GM19328 (cell line): ENCODE data around the gene TGFBR2.
A peak's percentile ranks its signal among the peaks of the same experiment; 100 is the strongest.
"Not testable (repeated sequence)": the region's sequence is repeated elsewhere in the genome, so short reads cannot be mapped to it uniquely, and the experiment has no call there.

Experiments used
- ATAC-seq: cut with Tn5 transposase; IDR thresholded peaks from one replicate; pipeline ENCODE4 v1.9.1; 2021; ENCODE audit warnings: mild to moderate bottlenecking, moderate library complexity; ENCODE audit not compliant: unreplicated experiment

The TGFBR2 gene

DNA sequence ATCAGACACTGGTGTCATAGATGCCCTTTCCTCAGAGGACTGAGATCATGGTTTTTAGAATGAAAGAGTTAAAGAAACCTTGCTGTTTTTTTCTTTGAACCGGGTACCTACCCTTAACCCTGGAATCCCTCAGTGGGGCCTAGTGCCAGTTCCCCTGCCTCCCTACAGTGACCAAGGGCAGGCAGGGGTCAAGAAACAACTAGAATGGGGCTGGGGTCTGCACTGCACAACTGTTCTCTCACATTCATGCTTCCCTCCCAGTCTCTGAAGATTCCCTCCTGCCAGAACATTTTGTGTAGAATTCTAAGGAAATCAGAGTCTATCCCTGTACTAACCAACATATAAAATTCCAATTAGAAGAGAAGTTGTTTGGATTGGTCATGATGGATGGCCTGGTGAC lies 47.9 kb downstream of the TGFBR2 start:
- no peak for ATAC-seq

DNA sequence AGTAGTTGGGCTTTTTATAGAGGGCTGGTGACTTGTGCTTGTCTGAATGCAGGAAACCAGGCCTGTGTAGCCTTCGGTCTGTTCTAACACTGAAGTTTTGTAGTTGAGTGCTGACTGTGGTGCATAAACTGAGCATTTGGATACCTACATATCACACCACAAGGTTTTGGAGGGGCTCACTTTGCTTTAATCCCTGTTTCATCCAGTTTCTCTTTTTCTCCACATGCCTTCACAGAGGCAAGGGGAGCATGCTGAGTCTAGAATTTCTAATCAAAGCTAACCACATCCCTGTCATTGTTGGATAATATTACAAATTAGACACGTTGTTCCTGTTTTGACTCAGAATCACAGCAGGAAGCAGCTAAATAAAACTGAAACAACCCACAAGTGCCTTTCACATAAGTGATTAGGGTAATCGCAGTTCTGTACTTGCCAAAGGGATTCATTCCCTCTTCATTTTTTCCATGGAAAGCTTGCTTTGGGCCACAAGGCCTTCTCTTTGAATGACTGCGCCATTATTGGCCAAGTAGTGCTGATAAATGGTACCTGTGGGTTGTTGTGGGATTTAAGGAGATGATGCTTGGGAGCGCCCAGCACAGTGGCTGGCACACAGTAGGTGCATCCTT lies 48.9 kb downstream of the TGFBR2 start:
- ATAC-seq: no peak

DNA sequence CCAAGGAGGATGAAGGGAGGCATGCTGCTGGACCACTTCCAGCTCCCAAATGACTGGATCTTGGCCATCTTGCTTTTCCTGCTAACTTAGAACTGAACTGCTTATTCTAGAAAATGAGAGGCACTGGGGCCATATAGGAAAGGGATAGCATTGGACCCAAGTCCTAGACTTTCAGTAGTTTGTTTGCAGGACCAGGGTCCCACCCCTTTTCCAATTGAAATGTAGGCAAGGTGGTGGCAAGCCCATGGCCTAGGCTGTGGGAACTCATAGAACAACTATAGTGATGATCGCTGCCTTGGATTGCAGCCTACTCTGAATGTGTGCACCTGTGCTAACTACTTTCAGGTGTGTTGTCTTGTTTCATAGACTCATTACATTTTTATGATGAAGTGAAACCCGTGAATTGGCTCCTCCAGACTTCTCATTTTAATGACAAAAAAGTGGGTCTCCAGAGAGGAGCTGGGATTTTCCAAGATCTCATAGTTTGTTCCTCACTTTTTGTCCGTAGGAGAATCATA lies 50.3 kb downstream of the TGFBR2 start:
- ATAC-seq: no peak

DNA sequence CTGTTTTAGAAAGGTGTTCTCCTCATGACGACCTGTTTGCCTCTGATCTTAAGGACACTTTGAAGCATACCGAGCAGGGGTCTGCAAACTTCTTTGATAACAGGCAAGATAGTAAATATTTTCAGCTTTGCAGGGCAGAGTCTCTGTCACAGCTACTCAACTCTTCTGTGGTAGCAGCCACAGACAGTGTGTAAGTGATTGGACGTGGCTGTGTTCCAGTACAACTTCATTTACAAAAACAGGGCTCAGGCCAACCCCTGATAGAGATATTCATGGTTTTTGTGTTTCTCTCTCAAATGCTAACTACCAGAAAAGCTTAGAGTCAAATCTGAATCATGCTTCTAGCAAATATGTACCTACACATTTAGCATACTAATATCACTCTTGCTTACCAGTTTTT lies 51.5 kb downstream of the TGFBR2 start:
- peak; percentile 1 for ATAC-seq

DNA sequence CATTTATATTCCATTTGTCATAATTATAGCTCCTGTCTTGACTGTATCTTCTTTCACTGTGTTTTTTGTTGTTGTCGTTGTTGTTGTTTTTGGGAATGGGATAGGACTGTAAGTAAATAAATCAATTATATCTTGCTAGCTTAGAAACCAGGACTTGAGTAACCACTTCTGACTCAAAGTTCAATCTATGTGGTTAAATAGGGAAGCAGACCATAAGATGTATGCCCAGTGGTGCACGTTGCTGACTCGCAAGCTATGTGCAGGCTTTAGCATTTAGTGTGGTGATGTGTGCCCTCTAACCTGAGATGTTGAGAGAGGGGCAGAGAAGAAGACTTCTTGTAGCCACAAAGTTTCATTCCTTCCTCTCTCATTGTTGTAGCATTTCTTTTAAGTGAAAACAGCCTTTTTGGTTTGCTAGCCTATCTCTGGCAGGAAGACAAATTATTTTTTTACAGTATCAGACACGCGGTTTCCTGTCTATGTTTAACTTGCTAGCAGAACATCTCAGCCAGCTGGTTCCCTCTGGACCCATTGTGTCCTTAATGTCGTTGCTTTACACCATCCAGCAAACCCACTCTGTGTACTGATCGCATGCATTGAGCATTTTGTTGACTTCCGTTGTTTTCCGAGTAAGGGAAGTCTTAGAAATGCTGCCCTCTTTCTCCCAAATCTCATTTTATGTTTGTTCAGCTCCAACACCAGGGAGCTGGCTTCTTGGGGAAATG lies 52.1 kb downstream of the TGFBR2 start:
- ATAC-seq: peak; percentile 78

DNA sequence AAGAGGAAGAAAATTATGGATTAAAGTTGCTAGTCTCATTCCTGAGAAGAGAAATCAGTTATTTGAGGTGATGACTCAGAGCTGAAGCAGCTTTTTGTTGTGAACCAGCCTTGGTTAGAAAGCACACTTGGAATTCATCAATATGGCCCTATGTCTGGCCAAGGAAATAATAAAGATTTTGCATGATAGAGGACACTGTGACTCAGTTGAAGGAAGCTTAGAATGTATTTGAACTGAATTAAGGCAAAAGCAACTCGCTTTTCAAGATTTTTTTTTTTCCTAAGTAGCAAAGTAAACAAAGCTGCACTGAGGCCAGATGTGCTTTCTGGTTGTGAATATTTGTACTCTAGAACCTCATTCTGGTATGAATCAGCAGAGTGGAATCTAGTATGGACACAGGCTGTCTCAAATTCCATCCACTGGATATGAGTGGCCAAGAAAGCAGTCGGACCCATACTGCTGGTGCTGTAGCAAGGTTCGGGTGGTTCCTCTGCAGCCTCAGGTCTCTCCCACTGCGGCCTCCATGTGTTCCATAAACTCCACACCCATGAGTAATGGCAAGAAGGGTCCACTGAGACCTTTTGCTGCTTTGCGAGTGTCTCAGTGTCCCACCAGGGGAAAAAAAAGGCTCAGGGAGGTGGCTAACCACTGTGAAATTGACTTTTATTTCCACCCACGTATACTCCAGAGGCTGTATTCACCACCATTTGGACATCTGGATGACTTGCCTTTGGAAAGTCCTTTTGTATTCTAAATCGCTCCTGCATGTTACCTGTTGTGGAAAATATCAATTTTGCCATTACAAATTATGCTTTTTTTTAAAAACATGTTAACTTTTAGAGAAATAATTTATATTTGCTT lies 53.1 kb downstream of the TGFBR2 start:
- no peak for ATAC-seq

DNA sequence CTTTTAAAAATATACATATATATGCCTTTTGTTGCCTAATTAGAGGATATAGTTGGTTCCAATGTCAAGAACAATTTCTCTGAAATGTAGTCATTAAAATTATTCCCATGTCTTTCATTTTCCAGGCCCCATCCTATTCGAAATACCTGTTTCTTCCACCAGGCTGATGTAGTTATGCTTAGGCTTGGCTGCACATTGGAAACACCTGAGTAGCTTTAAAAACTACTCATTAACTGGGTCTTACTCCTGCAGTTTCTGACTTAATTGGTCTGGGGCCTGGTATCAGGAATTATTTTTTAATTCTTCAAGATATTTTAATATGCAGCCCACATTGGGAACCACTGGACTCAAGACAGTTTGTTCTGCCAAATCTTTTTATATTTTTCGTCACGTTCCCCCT lies 53.7 kb downstream of the TGFBR2 start:
- no peak for ATAC-seq

DNA sequence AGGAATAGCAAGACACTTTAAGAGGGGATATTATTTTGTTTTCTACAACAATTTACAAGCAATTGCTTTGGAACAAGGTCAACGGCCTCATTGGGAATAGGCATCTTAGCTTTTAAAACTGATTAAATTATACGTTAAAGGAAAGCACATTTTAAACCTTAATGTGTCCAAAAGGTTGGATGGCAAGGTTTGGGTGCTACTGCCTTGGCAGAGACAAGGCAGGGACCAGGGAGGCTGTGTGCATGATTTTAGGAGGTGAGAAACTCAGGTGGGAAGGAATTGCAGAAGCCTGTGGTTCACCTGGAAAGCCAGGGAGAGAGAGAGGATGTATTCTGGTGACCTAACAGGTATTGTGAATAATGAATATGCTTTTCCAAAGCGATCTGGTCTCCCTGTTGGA lies 54.3 kb downstream of the TGFBR2 start:
- ATAC-seq: no peak

DNA sequence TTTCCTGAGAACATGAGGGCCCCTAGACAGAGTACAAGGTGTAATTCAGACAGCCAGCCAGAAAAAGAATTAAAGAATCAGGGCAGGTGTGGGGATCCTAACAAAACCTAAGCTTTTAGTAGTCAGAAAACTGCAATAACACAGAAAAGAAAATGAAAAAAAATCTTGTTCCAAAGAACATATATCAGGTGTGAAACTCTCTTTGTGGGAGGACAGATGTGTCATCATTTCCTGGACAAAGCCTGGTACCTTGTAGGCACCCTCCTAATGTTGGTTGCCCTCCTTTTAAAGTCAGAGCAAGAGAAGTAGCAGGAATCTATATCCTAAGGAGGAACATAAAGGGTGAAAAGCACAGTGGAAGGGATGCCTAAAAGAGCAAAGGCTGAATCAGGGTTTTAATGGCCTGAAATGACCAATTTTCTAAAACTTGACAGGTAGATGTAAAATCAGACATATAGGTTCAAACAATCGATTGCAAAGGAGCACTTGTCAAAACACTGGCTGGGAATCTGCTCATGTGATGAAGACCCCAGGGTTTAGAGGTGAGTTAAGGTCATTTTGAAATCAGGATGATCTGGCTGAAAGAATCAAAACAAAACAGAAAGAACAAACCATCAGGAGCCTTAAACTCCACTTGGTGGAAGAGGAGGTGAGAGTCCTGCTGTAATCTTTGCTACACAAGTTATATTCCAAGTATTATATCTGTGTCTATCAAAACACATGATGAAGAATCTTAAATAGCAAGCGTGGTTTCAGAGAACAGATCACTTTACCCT lies 54.9 kb downstream of the TGFBR2 start:
- no peak for ATAC-seq

DNA sequence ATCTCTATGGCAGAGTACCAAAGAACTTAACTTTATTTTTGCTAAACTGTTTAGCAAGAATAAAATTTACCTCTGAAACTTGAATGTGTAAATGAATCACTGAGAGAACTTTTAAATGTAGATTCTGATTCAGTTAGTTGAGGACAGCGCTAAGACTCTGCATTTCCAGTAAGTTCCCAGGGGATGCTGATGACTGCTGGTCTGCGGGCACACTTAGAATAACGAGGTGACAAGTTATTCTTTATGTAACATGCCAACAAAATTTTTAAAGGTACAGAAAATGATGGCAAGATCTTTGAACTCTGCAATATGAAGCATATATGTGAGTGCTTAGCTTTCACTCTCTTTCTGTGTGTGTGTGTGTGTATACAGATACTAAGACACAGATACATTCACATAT lies 56.4 kb downstream of the TGFBR2 start:
- no peak for ATAC-seq

DNA sequence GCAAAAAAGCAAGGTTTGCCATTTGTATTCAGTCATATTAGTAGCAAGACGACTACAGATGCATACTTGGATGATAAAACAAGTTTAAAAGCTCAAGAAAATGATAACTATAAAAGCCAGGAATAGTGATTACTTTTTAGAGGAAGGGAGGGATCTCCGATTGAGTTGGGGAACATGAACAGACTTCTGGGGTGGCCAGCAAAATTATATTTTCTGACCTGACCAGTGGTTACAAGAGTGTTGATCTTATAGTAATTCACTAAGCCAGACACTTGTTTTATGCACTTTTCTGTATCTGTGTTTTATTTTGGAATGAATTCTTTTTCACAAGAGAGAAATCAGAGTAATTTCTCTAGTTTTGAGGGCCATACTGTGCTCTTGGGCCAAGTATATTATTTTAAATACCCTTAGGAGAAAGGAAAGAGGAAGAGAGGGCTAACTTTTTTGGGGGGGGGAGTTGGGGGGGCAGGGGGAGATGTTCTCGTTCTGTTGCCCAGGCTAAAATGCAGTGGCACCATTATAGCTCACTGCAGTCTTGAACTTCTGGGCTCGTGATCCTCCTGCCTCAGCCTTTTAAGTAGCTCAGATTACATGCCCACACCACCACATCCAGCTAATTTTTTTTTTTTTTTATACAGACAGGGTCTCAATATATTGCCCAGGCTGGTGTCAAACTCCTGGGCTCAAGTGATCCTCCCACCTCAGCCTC lies 57.3 kb downstream of the TGFBR2 start:
- ATAC-seq: no peak

DNA sequence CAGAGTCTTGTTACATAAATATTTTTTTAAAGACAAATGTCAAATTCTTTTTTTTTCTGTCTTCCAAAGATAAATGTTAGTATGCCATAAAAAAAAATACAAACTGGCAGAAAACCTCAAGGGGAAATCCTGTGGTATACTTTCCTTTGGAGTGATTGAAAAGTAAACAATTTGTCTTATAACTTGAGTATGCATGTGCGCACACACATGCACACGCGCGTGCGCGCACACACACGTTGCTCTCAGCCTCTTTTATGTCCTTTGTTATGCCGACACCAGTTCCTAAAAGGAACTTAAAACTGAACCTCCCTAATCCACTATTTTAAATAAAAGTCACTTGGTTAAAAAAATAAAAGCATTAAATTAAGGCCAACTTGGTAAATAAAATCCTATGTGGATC lies 58.1 kb downstream of the TGFBR2 start:
- no peak for ATAC-seq

DNA sequence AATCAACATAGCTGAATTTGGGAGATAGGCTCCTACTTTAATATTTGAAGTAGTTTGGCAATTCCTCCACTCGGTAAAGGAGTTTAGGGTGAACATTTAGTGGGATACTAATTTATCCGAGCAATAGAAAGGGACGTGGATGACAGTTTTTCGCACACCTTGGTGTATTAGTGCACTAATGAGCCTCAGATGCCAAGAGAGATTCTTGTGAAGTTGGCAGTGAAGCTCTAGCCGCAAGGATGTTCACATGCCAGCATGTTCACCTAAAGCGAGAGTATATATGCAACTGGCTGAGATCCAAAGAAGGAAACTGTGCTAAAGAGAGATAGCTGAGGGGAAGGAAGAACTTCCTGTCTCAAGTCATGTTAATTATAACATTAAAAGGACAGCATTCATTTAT lies 58.5 kb downstream of the TGFBR2 start:
- ATAC-seq: no peak

DNA sequence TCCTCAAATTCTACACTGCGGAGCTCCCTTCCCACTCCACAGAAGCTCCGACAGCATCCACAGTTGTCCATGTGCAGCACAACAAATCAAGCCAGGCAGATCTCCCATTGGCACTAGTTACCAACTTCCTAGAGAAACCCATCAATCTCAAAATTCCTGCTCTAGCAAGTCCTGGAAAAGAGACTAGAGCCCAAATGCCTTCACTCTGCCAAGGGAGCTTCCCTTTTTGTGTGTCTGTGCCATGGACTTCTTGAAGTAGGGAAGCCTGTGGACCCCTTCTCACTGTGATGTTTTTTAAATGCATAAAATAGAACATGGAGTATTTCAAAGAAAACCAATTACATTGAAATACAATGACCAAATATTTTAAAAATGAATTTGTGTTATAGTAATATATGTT lies 59.1 kb downstream of the TGFBR2 start:
- no peak for ATAC-seq

DNA sequence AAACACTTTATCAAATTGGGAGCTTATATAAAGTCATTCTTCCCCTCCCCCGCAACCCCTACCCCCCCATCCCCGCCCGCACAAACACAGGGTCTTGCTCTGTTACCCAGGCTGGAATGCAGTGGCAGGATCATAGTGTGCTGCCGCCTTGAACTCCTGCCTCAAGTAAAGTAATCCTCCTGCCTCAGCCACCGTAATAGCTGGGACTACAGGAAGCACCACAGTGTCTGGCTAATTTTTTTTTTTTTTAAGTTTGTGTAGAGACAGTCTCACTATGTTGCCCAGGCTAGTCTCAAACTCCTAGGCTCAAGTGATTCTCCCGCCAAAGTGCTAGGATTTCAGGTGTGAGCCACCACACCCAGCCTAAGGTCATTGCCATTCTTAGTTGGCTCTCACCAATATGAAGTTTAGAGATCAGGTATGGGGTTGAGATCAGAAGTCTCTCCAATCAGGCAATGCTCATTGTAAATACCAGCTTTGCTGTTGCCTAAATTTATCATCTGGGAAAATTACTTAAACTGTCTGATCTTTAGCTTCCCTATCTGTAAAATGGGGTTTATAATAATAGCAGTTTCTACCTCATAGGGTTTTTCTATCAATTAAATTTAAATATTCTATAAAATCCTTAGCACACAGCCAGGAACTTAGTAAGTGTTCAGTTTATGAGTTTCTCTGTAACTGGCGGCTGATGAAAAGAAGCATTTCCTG lies 60.3 kb downstream of the TGFBR2 start:
- ATAC-seq: no peak

DNA sequence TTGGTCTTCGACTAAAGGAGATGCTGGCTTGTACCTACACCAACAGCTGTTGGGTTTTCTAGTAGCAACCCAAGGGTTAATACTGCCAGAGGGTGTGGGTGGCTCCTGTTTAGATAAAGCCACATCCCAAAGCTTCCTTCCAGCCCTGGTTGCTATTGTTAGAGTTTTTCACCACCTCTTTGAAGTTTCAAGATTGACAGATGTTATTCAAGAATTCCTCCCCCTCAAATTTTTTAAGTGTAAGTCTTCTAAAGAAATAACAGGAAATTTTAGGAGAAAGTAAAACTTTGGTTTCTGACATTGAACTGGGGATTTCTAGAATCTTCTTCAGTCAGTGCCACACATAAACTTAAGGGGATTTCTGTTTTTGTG lies 60.9 kb downstream of the TGFBR2 start:
- no peak for ATAC-seq

DNA sequence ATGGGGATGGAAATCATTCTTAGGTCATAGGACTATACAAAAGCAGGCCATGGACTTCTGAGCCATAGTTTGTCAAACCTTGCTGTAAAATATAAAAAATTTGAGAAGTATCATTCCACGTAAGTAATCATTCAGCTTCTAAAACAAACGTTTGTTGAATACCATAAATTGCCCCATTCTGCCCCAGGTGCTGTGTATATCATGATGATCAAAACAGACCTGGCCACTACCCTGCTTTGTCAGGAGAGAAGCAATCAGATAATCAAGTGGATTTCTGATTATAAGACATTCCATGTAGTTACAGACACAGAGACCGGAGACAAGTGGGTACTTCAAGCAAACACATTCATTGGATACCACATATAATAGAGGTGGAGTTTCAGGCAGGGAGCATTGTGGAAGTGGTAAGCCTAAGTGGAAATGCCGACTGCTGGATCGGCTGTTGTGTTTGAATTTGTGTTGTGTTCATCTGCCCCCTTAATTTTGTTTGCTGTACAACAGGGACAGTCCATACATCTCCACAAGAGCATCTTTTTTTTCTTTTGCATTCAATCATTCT lies 61.7 kb downstream of the TGFBR2 start:
- no peak for ATAC-seq

DNA sequence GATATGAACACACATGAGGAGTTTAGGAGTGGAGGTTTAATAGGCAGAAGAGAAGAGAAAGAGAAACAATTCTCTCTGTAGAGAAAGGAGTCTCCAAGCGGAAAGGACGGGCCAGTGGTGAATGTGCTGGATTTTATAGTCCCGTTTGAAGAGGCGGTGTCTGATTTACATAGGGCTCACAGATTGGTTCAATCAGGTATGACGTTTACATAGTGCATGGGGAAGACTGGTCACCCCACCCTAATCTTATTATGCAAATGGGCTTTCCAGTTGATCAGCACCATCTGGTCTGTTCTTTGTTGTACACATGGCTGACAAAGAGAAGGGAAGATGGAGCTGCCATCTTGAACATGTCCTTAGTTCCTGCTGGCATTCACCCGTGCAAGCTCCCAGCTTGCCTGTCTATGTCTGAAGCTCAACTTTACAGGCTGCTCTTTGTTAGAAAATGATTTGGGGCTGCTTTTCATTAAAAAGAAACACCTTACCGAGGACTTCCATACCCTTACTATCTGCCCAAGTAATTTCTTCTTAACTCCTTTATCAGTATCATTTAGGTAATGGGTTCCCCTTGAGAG lies 63.0 kb downstream of the TGFBR2 start:
- ATAC-seq: not testable (repeated sequence)

DNA sequence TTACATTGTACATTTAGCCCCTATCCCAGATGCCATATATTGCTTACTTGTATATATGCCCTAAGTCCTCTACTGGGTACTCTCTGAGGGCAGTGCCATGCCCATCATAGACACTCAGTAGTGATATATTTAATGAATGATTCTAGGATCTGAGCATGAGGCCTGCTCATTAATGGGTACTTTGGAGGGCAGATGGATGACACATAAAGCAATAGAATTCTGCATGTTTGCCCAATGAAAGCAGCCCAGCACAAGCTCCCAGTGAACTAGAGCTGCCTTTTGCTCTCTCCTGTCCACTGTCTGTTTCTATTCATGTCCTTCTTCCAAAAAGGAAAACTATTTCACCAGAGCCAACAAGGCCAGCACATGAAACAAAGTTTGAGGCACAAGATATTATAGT lies 63.9 kb downstream of the TGFBR2 start:
- no peak for ATAC-seq
